Neural crest cell (in vitro differentiated cells): Measurements from ENCODE around the gene DSCAM. TPM values are rescaled to one million over a fixed set of nuclear protein-coding genes. Genes with fewer than 3 reads are reported as not detected.
"Not testable (repeated sequence)": the region's sequence is repeated elsewhere in the genome, so short reads cannot be mapped to it uniquely, and the experiment has no call there.

ENCODE experiments used
- DNase-seq: peaks from one replicate; pipeline ENCODE4 v3.0.0; 2021; ENCODE audit warnings: low read depth, mixed read lengths, low spot score
- H3K27ac Mint-ChIP-seq: one replicate; pipeline ENCODE4 v1.8.0; 2021; ENCODE audit warnings: mild to moderate bottlenecking, mixed read lengths; ENCODE audit not compliant: unreplicated experiment
- H3K27me3 Mint-ChIP-seq: 2 replicates; pipeline ENCODE4 v1.8.0; 2021; ENCODE audit warnings: low read depth, mild to moderate bottlenecking, mixed read lengths
- H3K36me3 Mint-ChIP-seq: 2 replicates; pipeline ENCODE4 v1.8.0; 2021; ENCODE audit warnings: low read depth, mild to moderate bottlenecking, mixed read lengths
- H3K4me1 Mint-ChIP-seq: 2 replicates; pipeline ENCODE4 v1.8.0; 2021; ENCODE audit warnings: mixed read lengths
- H3K4me3 Mint-ChIP-seq: one replicate; pipeline ENCODE4 v1.8.0; 2021; ENCODE audit warnings: mild to moderate bottlenecking, mixed read lengths
- H3K9me3 Mint-ChIP-seq: 2 replicates; pipeline ENCODE4 v1.8.0; 2021; ENCODE audit warnings: mixed read lengths
- CTCF ChIP-seq: fragments of 200-600 bp; sonication (generic); conservative IDR thresholded peaks from 2 replicates; pipeline ENCODE4 v1.5.0; 2021; ENCODE audit warnings: antibody characterized with exemption, mild to moderate bottlenecking
- total RNA-seq: library from RNA; stranded (reverse); gene quantifications from 2 replicates; pipeline ENCODE4 v1.2.1, GENCODE V29; 2021

The DSCAM gene
- total RNA-seq, 1 donor from 2014 or later: 0.19 TPM

GRCh38 chr21:40445349-40445921 is 401.5 kb downstream of the DSCAM start:
- Mint-ChIP-seq H3K36me3 (no peaks in the 10 kb centered on the region), H3K27me3 (no peaks in the 10 kb centered on the region), H3K9me3 (peaks cover 8% of the 10 kb centered on the region), H3K4me1 (no peaks in the 10 kb centered on the region), H3K4me3 (no peak overlapping the region), H3K27ac (no peak overlapping the region)
- no peak for TF ChIP-seq CTCF
- no peak for DNase-seq

- H3K4me1 Mint-ChIP-seq, H3K4me3 Mint-ChIP-seq, DNase-seq, H3K9me3 Mint-ChIP-seq, H3K27me3 Mint-ChIP-seq, H3K27ac Mint-ChIP-seq, H3K36me3 Mint-ChIP-seq: not testable (repeated sequence)
These were observed 407.4 kb downstream of the DSCAM start for GRCh38 chr21:40439581-40439980.

- peaks cover 7% of the 10 kb centered on the region for H3K27me3 Mint-ChIP-seq
These were observed 408.3 kb downstream of the DSCAM start for GRCh38 chr21:40438616-40439015.

GRCh38 chr21:40436261-40436660 is 410.7 kb downstream of the DSCAM start:
- Mint-ChIP-seq H3K4me3 (no peak overlapping the region), H3K27ac (no peak overlapping the region), H3K4me1 (peaks cover 1% of the 10 kb centered on the region), H3K9me3 (no peaks in the 10 kb centered on the region), H3K36me3 (no peaks in the 10 kb centered on the region), H3K27me3 (peaks cover 7% of the 10 kb centered on the region)
- no peak for TF ChIP-seq CTCF
- no peak for DNase-seq

More at GRCh38 chr21:40438616-40439015, 408.3 kb downstream of the DSCAM start:
- H3K4me1 Mint-ChIP-seq: no peaks in the 10 kb centered on the region
- DNase-seq: no peak
- peaks cover 4% of the 10 kb centered on the region for H3K9me3 Mint-ChIP-seq
- H3K36me3 Mint-ChIP-seq: no peaks in the 10 kb centered on the region
- no peak overlapping the region for H3K4me3 Mint-ChIP-seq
- no peak overlapping the region for H3K27ac Mint-ChIP-seq
- TF ChIP-seq CTCF: no peak

GRCh38 chr21:40433538-40433937 is 413.4 kb downstream of the DSCAM start:
- no peak for TF ChIP-seq CTCF
- Mint-ChIP-seq H3K27ac (no peak overlapping the region), H3K27me3 (peaks cover 12% of the 10 kb centered on the region), H3K4me3 (no peak overlapping the region), H3K36me3 (no peaks in the 10 kb centered on the region), H3K4me1 (peaks cover 4% of the 10 kb centered on the region), H3K9me3 (no peaks in the 10 kb centered on the region)
- no peak for DNase-seq

GRCh38 chr21:40425981-40426380 is 421.0 kb downstream of the DSCAM start:
- H3K4me3 Mint-ChIP-seq: no peak overlapping the region
- H3K27ac Mint-ChIP-seq: no peak overlapping the region
- no peaks in the 10 kb centered on the region for H3K36me3 Mint-ChIP-seq
- peaks cover under 1% of the 10 kb centered on the region for H3K4me1 Mint-ChIP-seq
- no peak for DNase-seq
- peaks cover 4% of the 10 kb centered on the region for H3K9me3 Mint-ChIP-seq
- H3K27me3 Mint-ChIP-seq: peaks cover 7% of the 10 kb centered on the region
- TF ChIP-seq CTCF: no peak
